ENCODE measurements around the gene PRRC2A. TPM values are rescaled to one million over a fixed set of nuclear protein-coding genes. Genes with fewer than 3 reads are reported as not detected.

PRRC2A gene
- total and polyA plus RNA-seq, 5 donors: 95.2 to 110 (median 97.5) TPM

GRCh38 chr6:31627690-31628287, 7.3 kb downstream of the PRRC2A start:
- WGBS: 96% methylated on average over 19 of the region's 19 CpGs

DNA sequence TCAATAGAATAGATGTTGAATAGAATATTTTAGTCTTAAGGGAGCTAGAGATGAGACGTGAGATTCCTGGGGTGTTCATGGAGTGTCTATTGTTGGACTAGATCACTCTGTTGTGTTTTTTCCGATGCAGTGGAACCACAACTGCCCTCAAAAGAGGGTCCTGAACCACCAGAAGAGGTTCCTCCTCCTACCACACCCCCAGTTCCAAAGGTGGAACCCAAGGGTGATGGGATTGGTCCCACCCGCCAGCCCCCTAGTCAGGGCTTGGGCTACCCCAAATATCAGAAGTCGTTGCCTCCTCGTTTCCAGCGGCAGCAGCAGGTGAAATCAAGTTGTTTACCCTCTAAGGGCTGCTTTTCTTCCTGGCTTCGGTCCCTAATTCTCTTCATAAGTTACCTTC, 8.5 kb downstream of the PRRC2A start:
- Histone ChIP-seq H3K9me3 (ENCODE audit: control insufficient read depth, low read length) (no peaks in the 10 kb centered on the region), H3K4me1 (ENCODE audit: control insufficient read depth, insufficient read depth, low read length) (no peaks in the 10 kb centered on the region), H3K4me3 (ENCODE audit: low read length) (no peak overlapping the region), H3K27me3 (ENCODE audit: control insufficient read depth, insufficient read depth) (no peaks in the 10 kb centered on the region), H3K27ac (ENCODE audit: low read length) (no peak overlapping the region)
- 86% methylated on average over 7 of the region's 7 CpGs for WGBS
- DNase-seq (no peak), ATAC-seq (no peak)
- intact Hi-C loops (cut with DNase I): no loop called here

More at GRCh38 chr6:31627690-31628287, 7.3 kb downstream of the PRRC2A start:
- intact Hi-C loops (cut with DNase I): no loop called here
- no peak overlapping the region for H3K27ac ChIP-seq (ENCODE audit: low read length)
- H3K9me3 ChIP-seq (ENCODE audit: control insufficient read depth, low read length): no peaks in the 10 kb centered on the region
- no peaks in the 10 kb centered on the region for H3K27me3 ChIP-seq (ENCODE audit: control insufficient read depth, insufficient read depth)
- no peak for DNase-seq
- H3K4me3 ChIP-seq (ENCODE audit: low read length): no peak overlapping the region
- no peak for ATAC-seq
- H3K4me1 ChIP-seq (ENCODE audit: control insufficient read depth, insufficient read depth, low read length): no peaks in the 10 kb centered on the region

DNA sequence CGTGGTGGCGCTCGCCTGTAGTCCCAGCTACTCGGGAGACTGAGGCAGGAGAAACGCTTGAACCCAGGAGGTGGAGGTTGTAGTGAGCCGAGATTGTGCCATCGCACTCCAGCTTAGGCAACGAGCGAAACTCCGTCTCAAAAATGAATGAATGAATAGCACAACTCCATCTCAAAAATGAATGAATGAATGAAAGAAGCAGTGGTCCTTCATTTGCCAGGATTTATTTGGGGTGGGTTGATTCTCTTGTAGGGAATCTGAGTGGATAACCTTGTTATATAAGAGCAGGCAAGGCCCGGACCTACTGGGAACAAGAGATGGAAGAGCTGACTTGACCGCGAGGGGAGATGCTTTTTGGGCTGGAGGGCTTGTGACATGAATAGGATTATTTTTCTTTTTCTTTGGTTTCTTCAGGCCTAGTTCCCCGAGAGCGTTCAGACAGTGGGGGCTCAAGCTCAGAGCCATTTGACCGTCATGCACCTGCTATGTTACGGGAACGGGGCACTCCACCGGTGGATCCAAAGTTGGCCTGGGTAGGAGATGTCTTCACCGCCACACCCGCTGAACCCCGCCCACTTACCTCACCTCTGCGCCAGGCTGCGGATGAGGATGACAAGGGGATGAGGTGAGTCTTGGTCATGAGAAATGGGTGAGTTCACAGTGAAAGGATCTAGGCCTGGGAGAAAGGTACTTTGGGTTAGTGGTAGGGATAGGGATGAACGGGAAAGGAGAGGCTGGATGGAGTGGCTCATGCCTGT, 9.8 kb downstream of the PRRC2A start:
- H3K27ac ChIP-seq (ENCODE audit: low read length): no peak overlapping the region
- no peaks in the 10 kb centered on the region for H3K9me3 ChIP-seq (ENCODE audit: control insufficient read depth, low read length)
- H3K4me3 ChIP-seq (ENCODE audit: low read length): no peak overlapping the region
- H3K27me3 ChIP-seq (ENCODE audit: control insufficient read depth, insufficient read depth): no peaks in the 10 kb centered on the region
- H3K4me1 ChIP-seq (ENCODE audit: control insufficient read depth, insufficient read depth, low read length): no peaks in the 10 kb centered on the region
- peak in 1 of 3 donors; percentile 18 for DNase-seq
- intact Hi-C loops (cut with DNase I): no loop called here
- peak in 1 of 2 donors; percentile 1 for ATAC-seq
- 91% methylated on average over 25 of the region's 25 CpGs for WGBS

DNA sequence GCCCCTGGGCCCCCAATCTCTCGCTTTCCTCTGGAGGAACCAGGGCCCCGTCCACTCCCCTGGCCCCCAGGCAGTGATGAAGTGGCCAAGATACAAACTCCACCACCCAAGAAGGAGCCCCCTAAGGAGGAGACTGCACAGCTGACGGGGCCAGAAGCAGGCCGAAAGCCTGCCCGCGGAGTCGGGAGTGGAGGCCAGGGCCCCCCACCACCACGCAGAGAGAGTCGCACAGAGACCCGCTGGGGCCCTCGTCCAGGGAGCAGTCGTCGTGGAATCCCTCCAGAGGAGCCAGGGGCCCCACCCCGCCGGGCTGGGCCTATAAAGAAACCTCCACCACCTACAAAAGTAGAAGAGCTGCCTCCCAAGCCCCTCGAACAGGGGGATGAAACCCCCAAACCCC, 10.7 kb downstream of the PRRC2A start:
- Histone ChIP-seq H3K9me3 (ENCODE audit: control insufficient read depth, low read length) (no peaks in the 10 kb centered on the region), H3K4me3 (ENCODE audit: low read length) (no peak overlapping the region), H3K27me3 (ENCODE audit: control insufficient read depth, insufficient read depth) (no peaks in the 10 kb centered on the region), H3K4me1 (ENCODE audit: control insufficient read depth, insufficient read depth, low read length) (no peaks in the 10 kb centered on the region), H3K27ac (ENCODE audit: low read length) (no peak overlapping the region)
- DNase-seq: peak in 1 of 3 donors; percentile 40
- intact Hi-C loops (cut with DNase I): no loop called here
- peak in 1 of 2 donors; percentile 3 for ATAC-seq
- 82% methylated on average over 16 of the region's 16 CpGs for WGBS

DNA sequence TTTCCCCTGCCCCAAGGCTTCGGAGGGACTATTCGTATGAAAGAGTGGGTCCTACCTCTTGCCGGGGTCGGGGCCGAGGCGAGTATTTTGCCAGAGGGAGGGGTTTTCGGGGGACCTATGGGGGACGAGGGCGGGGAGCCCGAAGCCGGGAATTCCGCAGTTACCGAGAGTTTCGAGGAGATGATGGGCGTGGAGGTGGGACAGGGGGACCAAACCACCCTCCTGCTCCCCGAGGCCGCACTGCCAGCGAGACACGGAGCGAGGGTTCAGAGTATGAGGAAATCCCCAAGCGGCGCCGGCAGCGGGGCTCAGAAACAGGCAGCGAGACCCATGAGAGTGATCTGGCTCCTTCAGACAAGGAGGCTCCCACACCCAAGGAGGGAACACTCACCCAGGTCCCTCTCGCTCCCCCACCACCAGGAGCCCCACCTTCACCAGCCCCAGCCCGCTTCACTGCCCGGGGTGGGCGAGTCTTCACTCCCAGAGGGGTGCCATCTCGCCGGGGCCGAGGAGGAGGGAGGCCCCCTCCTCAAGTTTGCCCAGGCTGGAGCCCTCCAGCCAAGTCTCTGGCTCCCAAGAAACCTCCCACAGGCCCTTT, 11.3 kb downstream of the PRRC2A start:
- intact Hi-C loops (cut with DNase I): no loop called here
- whole genome bisulfite sequencing: 89% methylated on average over 32 of the region's 32 CpGs
- no peaks in the 10 kb centered on the region for H3K9me3 ChIP-seq (ENCODE audit: control insufficient read depth, low read length)
- H3K27ac ChIP-seq (ENCODE audit: low read length): no peak overlapping the region
- no peaks in the 10 kb centered on the region for H3K27me3 ChIP-seq (ENCODE audit: control insufficient read depth, insufficient read depth)
- H3K4me3 ChIP-seq (ENCODE audit: low read length): no peak overlapping the region
- ATAC-seq (peak; percentile 7 to 11), DNase-seq (peak in 1 of 3 donors; percentile 55)
- H3K4me1 ChIP-seq (ENCODE audit: control insufficient read depth, insufficient read depth, low read length): no peaks in the 10 kb centered on the region

DNA sequence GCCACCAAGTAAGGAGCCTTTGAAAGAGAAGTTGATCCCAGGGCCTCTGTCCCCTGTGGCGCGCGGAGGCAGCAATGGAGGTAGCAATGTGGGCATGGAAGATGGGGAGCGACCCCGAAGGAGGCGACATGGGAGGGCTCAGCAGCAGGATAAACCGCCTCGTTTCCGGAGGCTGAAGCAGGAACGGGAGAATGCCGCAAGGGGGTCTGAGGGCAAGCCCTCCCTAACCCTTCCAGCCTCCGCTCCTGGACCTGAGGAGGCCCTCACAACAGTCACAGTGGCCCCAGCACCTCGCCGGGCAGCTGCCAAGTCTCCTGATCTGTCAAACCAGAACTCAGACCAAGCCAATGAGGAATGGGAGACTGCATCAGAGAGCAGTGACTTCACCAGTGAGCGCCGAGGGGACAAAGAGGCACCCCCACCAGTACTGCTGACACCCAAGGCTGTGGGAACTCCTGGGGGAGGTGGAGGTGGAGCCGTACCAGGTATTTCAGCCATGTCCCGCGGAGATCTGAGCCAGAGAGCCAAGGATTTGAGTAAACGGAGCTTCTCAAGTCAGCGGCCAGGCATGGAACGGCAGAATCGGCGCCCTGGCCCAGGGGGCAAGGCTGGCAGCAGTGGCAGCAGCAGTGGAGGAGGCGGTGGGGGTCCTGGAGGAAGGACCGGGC, 11.9 kb downstream of the PRRC2A start:
- WGBS: 88% methylated on average over 26 of the region's 26 CpGs
- peak in 1 of 2 donors; percentile 2 for ATAC-seq

GRCh38 chr6:31633447-31633846, 12.9 kb downstream of the PRRC2A start:
- no peaks in the 10 kb centered on the region for H3K4me1 ChIP-seq (ENCODE audit: control insufficient read depth, insufficient read depth, low read length)
- 78% methylated on average over 7 of the region's 7 CpGs for WGBS
- intact Hi-C loops (cut with DNase I): no loop called here
- DNase-seq (peak in 1 of 3 donors; percentile 34), ATAC-seq (no peak)
- no peaks in the 10 kb centered on the region for H3K9me3 ChIP-seq (ENCODE audit: control insufficient read depth, low read length)
- no peak overlapping the region for H3K4me3 ChIP-seq (ENCODE audit: low read length)
- H3K27ac ChIP-seq (ENCODE audit: low read length): no peak overlapping the region
- H3K27me3 ChIP-seq (ENCODE audit: control insufficient read depth, insufficient read depth): no peaks in the 10 kb centered on the region

More for the DNA sequence above, 11.9 kb downstream of the PRRC2A start:
- Histone ChIP-seq H3K9me3 (ENCODE audit: control insufficient read depth, low read length) (no peaks in the 10 kb centered on the region), H3K27ac (ENCODE audit: low read length) (no peak overlapping the region), H3K27me3 (ENCODE audit: control insufficient read depth, insufficient read depth) (no peaks in the 10 kb centered on the region), H3K4me3 (ENCODE audit: low read length) (no peak overlapping the region), H3K4me1 (ENCODE audit: control insufficient read depth, insufficient read depth, low read length) (no peaks in the 10 kb centered on the region)
- peak in 1 of 3 donors; percentile 48 for DNase-seq
- intact Hi-C loops (cut with DNase I): no loop called here

- WGBS: 84% methylated on average over 3 of the region's 3 CpGs
- Histone ChIP-seq H3K4me3 (ENCODE audit: low read length) (no peak overlapping the region), H3K27ac (ENCODE audit: low read length) (no peak overlapping the region), H3K4me1 (ENCODE audit: control insufficient read depth, insufficient read depth, low read length) (no peaks in the 10 kb centered on the region), H3K27me3 (ENCODE audit: control insufficient read depth, insufficient read depth) (no peaks in the 10 kb centered on the region), H3K9me3 (ENCODE audit: control insufficient read depth, low read length) (no peaks in the 10 kb centered on the region)
- DNase-seq (no peak), ATAC-seq (no peak)
- intact Hi-C loops (cut with DNase I): no loop called here
Observed at GRCh38 chr6:31634131-31634530, 13.6 kb downstream of the PRRC2A start.

DNA sequence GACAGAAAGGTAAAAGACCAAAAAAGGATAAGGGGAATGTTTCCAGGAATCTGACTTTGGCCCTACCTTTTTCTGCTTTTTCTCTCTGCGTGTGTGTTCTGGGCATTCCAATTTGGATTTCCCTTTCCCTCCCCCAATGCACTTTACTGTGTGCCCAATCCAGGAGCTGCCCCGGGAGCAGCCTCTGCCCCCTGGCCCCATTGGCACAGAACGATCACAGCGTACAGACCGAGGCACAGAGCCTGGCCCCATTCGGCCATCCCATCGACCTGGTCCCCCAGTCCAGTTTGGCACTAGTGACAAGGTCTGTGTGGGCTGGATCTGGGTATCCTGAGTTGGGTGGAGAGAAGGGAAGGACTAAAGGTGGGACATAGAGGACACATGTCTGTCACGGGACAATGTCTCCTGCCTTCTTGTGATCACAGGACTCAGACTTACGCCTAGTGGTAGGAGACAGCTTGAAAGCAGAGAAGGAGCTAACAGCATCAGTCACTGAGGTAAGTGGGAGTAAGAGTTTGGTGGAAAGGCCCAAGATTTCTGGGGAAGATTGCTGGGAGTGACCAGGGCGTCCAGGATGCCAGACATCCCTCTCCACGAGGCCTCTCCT, 14.6 kb downstream of the PRRC2A start:
- 69% methylated on average over 11 of the region's 11 CpGs for WGBS
- ATAC-seq: no peak
- intact Hi-C loops (cut with DNase I): no loop called here
- H3K27ac ChIP-seq (ENCODE audit: low read length): no peak overlapping the region
- no peaks in the 10 kb centered on the region for H3K4me1 ChIP-seq (ENCODE audit: control insufficient read depth, insufficient read depth, low read length)
- no peak overlapping the region for H3K4me3 ChIP-seq (ENCODE audit: low read length)
- DNase-seq: no peak
- no peaks in the 10 kb centered on the region for H3K9me3 ChIP-seq (ENCODE audit: control insufficient read depth, low read length)
- H3K27me3 ChIP-seq (ENCODE audit: control insufficient read depth, insufficient read depth): no peaks in the 10 kb centered on the region

DNA sequence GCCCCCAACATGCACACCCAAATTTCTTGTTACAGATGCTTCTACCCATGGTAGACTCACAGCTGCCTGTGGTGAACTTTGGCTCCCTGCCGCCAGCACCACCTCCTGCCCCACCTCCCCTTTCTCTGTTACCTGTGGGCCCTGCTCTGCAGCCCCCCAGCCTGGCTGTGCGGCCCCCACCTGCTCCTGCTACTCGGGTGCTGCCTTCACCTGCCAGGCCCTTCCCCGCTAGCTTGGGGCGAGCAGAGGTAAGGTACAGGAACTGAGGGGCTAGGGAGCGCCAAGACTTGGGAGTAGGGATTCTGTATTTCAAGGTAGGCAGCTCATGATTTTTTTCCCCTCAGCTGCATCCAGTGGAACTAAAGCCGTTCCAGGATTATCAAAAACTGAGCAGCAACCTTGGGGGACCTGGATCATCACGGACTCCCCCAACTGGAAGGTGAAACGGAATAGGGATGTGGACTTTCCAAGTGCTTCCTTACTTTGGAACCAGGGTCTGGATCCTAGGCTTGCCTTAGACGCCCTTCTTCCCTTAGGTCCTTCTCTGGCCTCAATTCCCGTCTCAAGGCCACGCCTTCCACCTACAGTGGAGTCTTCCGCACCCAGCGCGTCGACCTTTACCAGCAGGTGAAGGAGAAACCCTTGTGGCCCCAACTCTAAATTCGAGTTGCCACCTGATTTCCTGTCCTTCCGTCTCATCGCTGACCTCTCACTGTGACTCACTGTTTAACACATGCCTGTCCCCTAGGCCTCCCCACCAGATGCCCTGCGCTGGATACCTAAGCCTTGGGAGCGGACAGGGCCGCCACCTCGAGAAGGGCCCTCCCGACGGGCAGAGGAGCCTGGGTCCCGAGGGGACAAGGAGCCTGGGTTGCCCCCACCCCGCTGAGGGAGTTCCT, 16.4 kb downstream of the PRRC2A start:
- 76% methylated on average over 27 of the region's 27 CpGs for WGBS
- H3K4me1 ChIP-seq (ENCODE audit: control insufficient read depth, insufficient read depth, low read length): no peaks in the 10 kb centered on the region
- H3K9me3 ChIP-seq (ENCODE audit: control insufficient read depth, low read length): no peaks in the 10 kb centered on the region
- H3K4me3 ChIP-seq (ENCODE audit: low read length): no peak overlapping the region
- ATAC-seq (no peak), DNase-seq (no peak)
- H3K27ac ChIP-seq (ENCODE audit: low read length): no peak overlapping the region
- no peaks in the 10 kb centered on the region for H3K27me3 ChIP-seq (ENCODE audit: control insufficient read depth, insufficient read depth)
- intact Hi-C loops (cut with DNase I): no loop called here

Measured in right cardiac atrium (tissue), 5 donors.